NB4 (cell line): ENCODE results near the gene KIF21A.

Source experiments
- DNase-seq: peaks from one replicate; pipeline ENCODE4 v3.0.0; 2010; ENCODE audit warnings: low read depth
- H3K4me3 ChIP-seq: one replicate; pipeline ENCODE4 v1.5.1; 2011; ENCODE audit warnings: mild to moderate bottlenecking, low read depth, low read length, moderate library complexity
- CTCF ChIP-seq: IDR thresholded peaks from one replicate; pipeline ENCODE4 v1.5.1; 2012; ENCODE audit warnings: low read depth, low read length
- MAX ChIP-seq: IDR thresholded peaks from 2 replicates; pipeline ENCODE4 v1.6.1; 2011; ENCODE audit warnings: low read depth, low read length
- MYC ChIP-seq: IDR thresholded peaks from 2 replicates; pipeline ENCODE4 v1.6.1; 2011; ENCODE audit warnings: low read depth, low read length
- POLR2A ChIP-seq: IDR thresholded peaks from 2 replicates; pipeline ENCODE4 v1.6.1; 2011; ENCODE audit warnings: mild to moderate bottlenecking; ENCODE audit not compliant: insufficient read length; ENCODE audit errors: extremely low read depth

The KIF21A gene

GRCh38 chr12:39372204-39372925, 70.6 kb downstream of the KIF21A start:
- DNase-seq: no peak
- TF ChIP-seq POLR2A: no peak
- H3K4me3 ChIP-seq: no peak overlapping the region

DNA sequence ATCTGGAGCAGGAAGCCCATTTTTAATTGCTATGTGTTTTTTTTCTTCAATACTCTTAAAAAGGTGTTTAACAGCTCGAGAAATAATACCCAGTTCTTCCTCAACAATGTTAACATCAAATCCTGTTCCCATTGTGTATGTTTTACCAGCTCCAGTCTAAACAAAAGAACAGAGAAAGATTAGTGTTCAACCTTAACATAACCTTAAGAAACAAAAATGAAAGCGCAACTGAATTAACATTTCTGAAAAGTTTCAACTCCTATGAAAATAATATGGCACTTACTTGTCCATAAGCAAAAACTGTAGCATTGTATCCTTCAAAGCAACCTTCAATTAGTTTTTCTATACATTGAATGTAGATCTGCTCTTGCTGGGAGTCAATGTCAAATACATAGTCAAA, 73.2 kb downstream of the KIF21A start:
- TF ChIP-seq CTCF (no peak), MAX (no peak)
- no peak overlapping the region for H3K4me3 ChIP-seq
- DNase-seq: no peak

DNA sequence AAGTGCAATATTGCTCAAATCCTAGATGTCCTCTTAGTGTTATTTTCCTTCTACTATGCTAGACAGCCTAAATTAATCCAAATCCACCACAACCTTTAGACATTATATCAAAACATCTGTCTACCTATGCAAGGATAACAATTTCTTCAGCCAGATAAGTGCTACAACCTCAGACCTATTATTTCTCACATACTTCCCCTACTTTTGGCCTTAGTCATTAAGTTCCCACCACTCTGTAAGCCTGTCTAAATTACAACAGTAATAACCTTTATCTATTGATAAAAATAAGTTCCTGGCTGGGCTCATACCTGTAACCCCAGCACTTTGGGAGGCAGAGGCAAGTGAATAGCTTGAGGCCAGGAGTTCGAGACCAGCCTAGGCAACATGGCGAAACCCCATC, 74.0 kb downstream of the KIF21A start:
- no peak for DNase-seq
- no peak overlapping the region for H3K4me3 ChIP-seq
- TF ChIP-seq CTCF: no peak
- no peak for TF ChIP-seq POLR2A
- TF ChIP-seq MYC: no peak
- no peak for TF ChIP-seq MAX

GRCh38 chr12:39368096-39368495, 74.8 kb downstream of the KIF21A start:
- DNase-seq: no peak
- TF ChIP-seq MYC (no peak), CTCF (no peak), MAX (no peak), POLR2A (no peak)
- no peak overlapping the region for H3K4me3 ChIP-seq

DNA sequence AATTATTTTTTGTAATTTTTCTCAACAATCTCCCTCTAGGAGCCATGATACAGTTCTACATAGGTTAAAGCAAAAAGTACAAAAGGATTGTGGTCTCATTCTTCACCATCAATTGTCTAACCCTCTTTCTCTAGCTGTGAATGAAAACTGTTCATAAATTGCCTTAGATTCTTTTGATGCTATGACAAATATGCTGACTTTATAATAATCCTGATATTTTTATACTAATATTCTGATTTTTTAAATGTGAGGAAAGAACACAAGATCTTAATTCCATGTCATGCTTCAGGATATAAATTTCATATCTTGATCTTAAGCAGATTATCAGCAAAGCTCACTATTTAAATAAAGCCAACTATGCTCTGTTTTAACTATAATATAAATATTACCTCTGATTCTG, 75.4 kb downstream of the KIF21A start:
- no peak for TF ChIP-seq MAX
- no peak for TF ChIP-seq CTCF
- no peak for TF ChIP-seq MYC
- no peak for TF ChIP-seq POLR2A
- DNase-seq: no peak
- no peak overlapping the region for H3K4me3 ChIP-seq

DNA sequence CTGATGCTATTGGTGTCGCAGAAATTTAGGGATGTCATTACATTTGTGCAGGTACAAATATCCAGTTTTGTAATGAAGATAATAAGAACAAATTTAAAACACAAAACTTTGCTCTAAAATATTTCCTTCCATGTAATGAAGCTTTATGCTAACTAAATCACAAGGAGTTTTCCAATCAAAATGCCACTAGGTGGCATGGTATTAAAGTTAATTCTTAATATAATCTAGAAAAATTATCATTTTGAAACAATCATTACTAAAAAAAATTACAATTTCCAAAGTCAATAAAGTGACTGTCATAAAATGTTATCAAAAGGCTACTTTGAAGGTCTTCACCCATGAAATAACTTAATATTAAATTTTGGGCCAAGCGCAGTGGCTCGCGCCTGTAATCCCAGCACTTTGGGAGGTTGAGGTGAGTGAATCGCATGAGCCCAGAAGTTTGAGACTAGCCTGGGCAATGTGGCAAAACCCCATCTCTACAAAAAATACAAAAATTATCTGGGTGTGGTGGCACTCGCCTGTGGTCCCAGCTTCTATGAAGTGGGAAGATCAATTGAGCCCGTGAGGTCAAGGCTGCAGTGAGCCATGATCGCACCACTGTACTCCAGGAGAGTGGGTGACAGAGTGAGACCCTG, 77.4 kb downstream of the KIF21A start:
- H3K4me3 ChIP-seq: no peak overlapping the region
- TF ChIP-seq MYC: no peak
- no peak for TF ChIP-seq CTCF
- no peak for TF ChIP-seq MAX
- TF ChIP-seq POLR2A: no peak

More for the DNA sequence above, 77.4 kb downstream of the KIF21A start:
- no peak for DNase-seq
